Endothelial cell of umbilical vein (primary cell): ENCODE measurements around the gene HDAC4. TPM values are rescaled to one million over a fixed set of nuclear protein-coding genes. Genes with fewer than 3 reads are reported as not detected.

Experiments used
- BruUV-seq: library from RNA; stranded (reverse); fragments of 400-500 nt; replicated peaks from 2 replicates; lab custom pipeline; 2021; lab: Mats Ljungman, UMichigan
- CTCF ChIA-PET: fragments of 300-600, 350-600 bp; sonication (Branson Sonifier 250); formaldehyde crosslinking; loops from one replicate; lab custom pipeline; 2021; ENCODE audit warnings: antibody characterized with exemption, inconsistent platforms; lab: Charles Lee
- POLR2A ChIA-PET: fragments of 300-600, 350-600 bp; sonication (Branson Sonifier 250); formaldehyde crosslinking; loops from one replicate; lab custom pipeline; 2021; ENCODE audit warnings: antibody characterized with exemption, inconsistent platforms; lab: Charles Lee
- DNase-seq: peaks from one replicate; pipeline ENCODE4 v3.0.0-alpha.2; 2011; ENCODE audit warnings: low read depth, low spot score
- FAIRE-seq: peaks from 2 replicates; lab custom pipeline; 2011; peaks lifted over from hg19 to GRCh38; lab: Jason Lieb, UNC
- H2AFZ ChIP-seq: 2 replicates; pipeline ENCODE4 v1.6.0; 2012; ENCODE audit warnings: low read depth, low read length, control low read depth, inconsistent platforms
- H3K27ac ChIP-seq: 2 replicates; pipeline ENCODE4 v1.5.1; 2011; ENCODE audit warnings: low read depth, mild to moderate bottlenecking, control low read depth, low read length, moderate library complexity; ENCODE audit not compliant: insufficient read depth
- H3K27me3 ChIP-seq, 2 experiments: 2 replicates each; pipeline versions ENCODE4 v1.6.0 to v1.6.1; 2011; ENCODE audit warnings: low read length in 2 of 2, mixed read lengths in 1 of 2; ENCODE audit not compliant: control insufficient read depth in 2 of 2, insufficient read depth in 2 of 2
- H3K36me3 ChIP-seq, 2 experiments: 2 replicates in 1 of 2; 3 replicates in 1 of 2; pipeline ENCODE4 v1.5.1; 2011; ENCODE audit warnings: low read length in 2 of 2, mild to moderate bottlenecking in 1 of 2, moderate library complexity in 1 of 2; ENCODE audit not compliant: control insufficient read depth in 2 of 2, insufficient read depth in 2 of 2; ENCODE audit errors: extremely low read depth in 1 of 2
- H3K4me1 ChIP-seq: 3 replicates; pipeline ENCODE4 v1.5.1; 2011; ENCODE audit warnings: mild to moderate bottlenecking, low read length; ENCODE audit not compliant: control insufficient read depth, insufficient read depth; ENCODE audit errors: extremely low read depth
- H3K4me2 ChIP-seq: 2 replicates; pipeline ENCODE4 v1.6.1; 2011; ENCODE audit warnings: low read length, control low read depth, mixed read lengths; ENCODE audit not compliant: insufficient read depth
- H3K4me3 ChIP-seq, 3 experiments: fragments of 200-600 bp in 1 of 3; sonication (generic), shearing (Covaris generic) in 1 of 3; replicated peaks in 1 of 3; 2 replicates each; pipeline ENCODE4 v1.5.1; 2011 to 2016; ENCODE audit warnings: control low read depth in 3 of 3, low read length in 3 of 3, mild to moderate bottlenecking in 2 of 3, inconsistent platforms in 1 of 3, low read depth in 1 of 3, moderate library complexity in 1 of 3; ENCODE audit not compliant: insufficient read depth in 1 of 3
- H3K79me2 ChIP-seq: 2 replicates; pipeline ENCODE4 v1.6.0; 2012; ENCODE audit warnings: low read length, inconsistent platforms; ENCODE audit not compliant: control insufficient read depth, insufficient read depth
- H3K9ac ChIP-seq: replicated peaks from 2 replicates; pipeline ENCODE3; 2011; ENCODE audit warnings: low read length, control low read depth; ENCODE audit not compliant: insufficient read depth; ENCODE audit errors: extremely low read depth
- H3K9me1 ChIP-seq: replicated peaks from 3 replicates; pipeline ENCODE4 v1.6.0; 2011; ENCODE audit warnings: mild to moderate bottlenecking, low read length; ENCODE audit not compliant: control insufficient read depth, insufficient read depth; ENCODE audit errors: extremely low read depth
- H3K9me3 ChIP-seq: replicated peaks from 2 replicates; pipeline ENCODE4 v1.5.1; 2012; ENCODE audit warnings: low read length, inconsistent platforms; ENCODE audit not compliant: control insufficient read depth, insufficient read depth
- H4K20me1 ChIP-seq: replicated peaks from 2 replicates; pipeline ENCODE3; 2011; ENCODE audit warnings: mild to moderate bottlenecking, low read length; ENCODE audit not compliant: control insufficient read depth, insufficient read depth; ENCODE audit errors: extremely low read depth
- EZH2 ChIP-seq: IDR thresholded peaks from 2 replicates; pipeline ENCODE4 v1.6.1; 2012; ENCODE audit warnings: borderline replicate concordance, low read depth, mild to moderate bottlenecking, moderate library complexity, low read length, inconsistent platforms; ENCODE audit not compliant: severe bottlenecking
- FOS ChIP-seq: IDR thresholded peaks from 2 replicates; pipeline ENCODE4 v1.6.1; 2011; ENCODE audit warnings: mild to moderate bottlenecking, low read length, moderate library complexity, borderline replicate concordance; ENCODE audit not compliant: insufficient read depth
- GATA2 ChIP-seq: IDR thresholded peaks from 2 replicates; pipeline ENCODE4 v1.7.0; 2011; ENCODE audit warnings: low read depth, mild to moderate bottlenecking, moderate library complexity, mixed read lengths, low read length; ENCODE audit not compliant: insufficient read length, insufficient read depth
- JUN ChIP-seq: IDR thresholded peaks from 2 replicates; pipeline ENCODE4 v1.6.1; 2011; ENCODE audit warnings: borderline replicate concordance, low read depth; ENCODE audit not compliant: insufficient read length, insufficient read depth
- MYC ChIP-seq: IDR thresholded peaks from one replicate; pipeline ENCODE4 v1.6.1; 2011; ENCODE audit warnings: mild to moderate bottlenecking, low read depth, low read length
- POLR2A ChIP-seq: IDR thresholded peaks from 2 replicates; pipeline ENCODE4 v1.6.1; 2012; ENCODE audit warnings: low read depth, mild to moderate bottlenecking, control low read depth, low read length
- POLR2AphosphoS5 ChIP-seq: IDR thresholded peaks from 2 replicates; pipeline ENCODE4 v1.6.1; 2012; ENCODE audit warnings: low read depth, mild to moderate bottlenecking, control low read depth, low read length, moderate library complexity; ENCODE audit not compliant: insufficient read depth
- dilution Hi-C: fragments of 300-500 bp; cut with MboI; formaldehyde crosslinking; loops from one replicate; pipeline ENCODE4 v1.15.0; 2019; ENCODE audit warnings: low sequenced_read_pairs; ENCODE audit not compliant: extremely low pct_ligation_motif_present
- intact Hi-C: fragments of 100-400 bp; cut with micrococcal nuclease; formaldehyde crosslinking; loops from one replicate; pipeline ENCODE4 v1.10.0; 2022
- polyA plus RNA-seq, 4 experiments: library from polyadenylated mRNA; depleted of rRNA in 3 of 4; stranded (reverse) in 3 of 4; unstranded in 1 of 4; fragments of >200 nt; gene quantifications; 2 replicates each; pipeline versions ENCODE4 v1.2.1 to v1.2.3, GENCODE V29; 2011 to 2012; ENCODE audit warnings: missing spikeins in 1 of 4
- total RNA-seq: library from RNA; stranded (reverse); gene quantifications from 2 replicates; pipeline ENCODE4 v1.2.3, GENCODE V29; 2021
- TF ChIP-seq, protein P1 (sequence below): IDR thresholded peaks from 2 replicates; pipeline ENCODE4 v1.6.1; 2011; ENCODE audit not compliant: insufficient read depth, insufficient read length
- TF ChIP-seq, protein P2 (sequence below), 2 donors: IDR thresholded peaks; 1 replicate in 1 of 2; 2 replicates in 1 of 2; pipeline ENCODE4 v1.5.1; 2011; ENCODE audit warnings: low read length in 2 of 2, mild to moderate bottlenecking in 2 of 2, moderate library complexity in 2 of 2, control low read depth in 1 of 2, inconsistent platforms in 1 of 2, low read depth in 1 of 2; ENCODE audit not compliant: insufficient read depth in 1 of 2; ENCODE audit errors: extremely low read depth in 1 of 2

HDAC4 gene
- total and polyA plus RNA-seq, 2 donors (not counting 3 experiments of a cell fraction or from before 2014, with no cell fraction given), result 13.4 to 33.0 TPM

DNA sequence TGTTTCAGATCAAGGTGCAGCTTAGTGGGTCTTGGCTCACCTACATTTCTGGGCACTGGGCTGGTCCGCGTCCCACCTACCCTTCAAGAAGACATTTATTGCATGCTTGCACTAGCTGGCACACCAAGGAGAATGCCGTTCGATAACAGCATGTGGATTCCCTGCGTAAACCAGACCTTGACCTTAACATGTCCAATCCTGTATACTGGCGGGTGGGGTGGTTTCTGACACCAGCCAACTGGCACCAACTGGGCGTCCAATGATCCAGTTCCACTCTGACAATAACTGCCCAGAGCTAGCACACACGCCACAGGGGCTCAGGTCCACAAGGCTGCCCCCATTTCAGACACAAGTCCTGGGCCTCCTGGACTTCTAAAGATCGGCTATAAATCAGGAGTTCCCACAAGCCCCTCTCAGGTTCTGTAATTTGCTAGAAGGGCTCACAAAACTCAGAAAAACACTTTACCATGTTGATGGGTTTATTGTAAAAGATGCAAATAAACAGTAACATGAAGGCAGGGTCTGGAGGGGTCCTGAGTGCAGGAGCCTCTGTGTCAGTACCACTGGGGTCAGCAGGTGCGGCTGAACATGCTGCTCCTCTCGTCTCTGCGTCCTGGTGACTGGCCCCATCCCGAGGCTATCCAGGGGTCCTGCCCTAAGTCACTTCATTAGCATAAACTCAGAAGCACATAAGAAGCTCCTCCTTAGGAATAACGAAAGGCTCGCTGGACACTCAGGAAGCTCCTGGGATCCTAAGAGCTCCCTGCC lies 161.8 kb downstream of the HDAC4 start:
- dilution Hi-C loops, result no loop called here

More for the DNA sequence above, 161.8 kb downstream of the HDAC4 start:
- DNase-seq (no peak), FAIRE-seq (no peak)
- Histone ChIP-seq H3K36me3 (no peaks in the 10 kb centered on the region), H3K27ac (no peak overlapping the region), H3K9me1 (no peaks in the 10 kb centered on the region), H3K27me3 (no peaks in the 10 kb centered on the region), H4K20me1 (no peaks in the 10 kb centered on the region), H3K79me2 (no peaks in the 10 kb centered on the region), H3K9ac (no peak overlapping the region), H2AFZ (no peak overlapping the region), H3K4me2 (no peak overlapping the region), H3K4me1 (no peaks in the 10 kb centered on the region), H3K4me3 (no peak overlapping the region), H3K9me3 (no peaks in the 10 kb centered on the region)
- TF ChIP-seq EZH2 (no peak), FOS (no peak), POLR2A (no peak), MYC (no peak), POLR2AphosphoS5 (no peak), GATA2 (no peak), JUN (no peak)
- TF ChIP-seq, protein P1, sequence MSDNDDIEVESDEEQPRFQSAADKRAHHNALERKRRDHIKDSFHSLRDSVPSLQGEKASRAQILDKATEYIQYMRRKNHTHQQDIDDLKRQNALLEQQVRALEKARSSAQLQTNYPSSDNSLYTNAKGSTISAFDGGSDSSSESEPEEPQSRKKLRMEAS, result no peak
- TF ChIP-seq, protein P2, sequence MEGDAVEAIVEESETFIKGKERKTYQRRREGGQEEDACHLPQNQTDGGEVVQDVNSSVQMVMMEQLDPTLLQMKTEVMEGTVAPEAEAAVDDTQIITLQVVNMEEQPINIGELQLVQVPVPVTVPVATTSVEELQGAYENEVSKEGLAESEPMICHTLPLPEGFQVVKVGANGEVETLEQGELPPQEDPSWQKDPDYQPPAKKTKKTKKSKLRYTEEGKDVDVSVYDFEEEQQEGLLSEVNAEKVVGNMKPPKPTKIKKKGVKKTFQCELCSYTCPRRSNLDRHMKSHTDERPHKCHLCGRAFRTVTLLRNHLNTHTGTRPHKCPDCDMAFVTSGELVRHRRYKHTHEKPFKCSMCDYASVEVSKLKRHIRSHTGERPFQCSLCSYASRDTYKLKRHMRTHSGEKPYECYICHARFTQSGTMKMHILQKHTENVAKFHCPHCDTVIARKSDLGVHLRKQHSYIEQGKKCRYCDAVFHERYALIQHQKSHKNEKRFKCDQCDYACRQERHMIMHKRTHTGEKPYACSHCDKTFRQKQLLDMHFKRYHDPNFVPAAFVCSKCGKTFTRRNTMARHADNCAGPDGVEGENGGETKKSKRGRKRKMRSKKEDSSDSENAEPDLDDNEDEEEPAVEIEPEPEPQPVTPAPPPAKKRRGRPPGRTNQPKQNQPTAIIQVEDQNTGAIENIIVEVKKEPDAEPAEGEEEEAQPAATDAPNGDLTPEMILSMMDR (IDR thresholded peaks at IDR 0.05; ENCODE audit: extremely low read depth in 1 of 2, insufficient read depth in 1 of 2, low read depth in 1 of 2, low read length in 2 of 2), result no peak
- ChIA-PET POLR2A (no interaction called here), CTCF (no interaction called here)
- no TSS peak for BruUV-seq
- intact Hi-C loops, result no loop called here
